Stimulated activated CD4-positive, alpha-beta T cell treated with anti-CD3 and anti-CD28 coated beads, Interleukin-2, amount 100 ng/mL, for 48 hours (primary cell): ENCODE results near the gene SELENOS.

ENCODE experiments used
- DNase-seq, 2 donors: peaks; one replicate each; pipeline ENCODE4 v3.0.0-alpha.2; 2020

SELENOS gene

GRCh38 chr15:101250873-101251829 lies 26.1 kb downstream of the SELENOS start:
- no peak for DNase-seq

- DNase-seq: no peak
These were observed 26.9 kb downstream of the SELENOS start for GRCh38 chr15:101250341-101250831.

DNA sequence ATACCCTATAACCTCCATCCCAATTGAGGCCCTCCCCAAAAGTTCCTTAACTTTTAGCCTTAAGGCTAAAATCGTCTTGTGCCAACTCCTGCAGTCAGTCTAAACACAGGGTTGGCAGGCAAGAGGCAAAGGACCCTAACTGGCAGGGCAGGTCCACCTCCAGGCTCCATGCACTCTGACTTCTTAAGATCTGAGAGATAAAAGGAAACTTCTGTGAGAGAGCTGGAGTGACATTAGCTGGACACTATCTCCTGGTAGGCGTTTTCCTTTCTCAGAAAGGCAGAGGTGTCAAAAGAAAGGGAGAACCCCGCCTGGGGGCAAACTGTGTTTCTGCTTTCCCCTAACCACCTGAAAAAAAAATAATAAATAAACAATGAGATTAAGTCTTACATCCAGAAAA lies 29.0 kb downstream of the SELENOS start:
- no peak for DNase-seq

DNA sequence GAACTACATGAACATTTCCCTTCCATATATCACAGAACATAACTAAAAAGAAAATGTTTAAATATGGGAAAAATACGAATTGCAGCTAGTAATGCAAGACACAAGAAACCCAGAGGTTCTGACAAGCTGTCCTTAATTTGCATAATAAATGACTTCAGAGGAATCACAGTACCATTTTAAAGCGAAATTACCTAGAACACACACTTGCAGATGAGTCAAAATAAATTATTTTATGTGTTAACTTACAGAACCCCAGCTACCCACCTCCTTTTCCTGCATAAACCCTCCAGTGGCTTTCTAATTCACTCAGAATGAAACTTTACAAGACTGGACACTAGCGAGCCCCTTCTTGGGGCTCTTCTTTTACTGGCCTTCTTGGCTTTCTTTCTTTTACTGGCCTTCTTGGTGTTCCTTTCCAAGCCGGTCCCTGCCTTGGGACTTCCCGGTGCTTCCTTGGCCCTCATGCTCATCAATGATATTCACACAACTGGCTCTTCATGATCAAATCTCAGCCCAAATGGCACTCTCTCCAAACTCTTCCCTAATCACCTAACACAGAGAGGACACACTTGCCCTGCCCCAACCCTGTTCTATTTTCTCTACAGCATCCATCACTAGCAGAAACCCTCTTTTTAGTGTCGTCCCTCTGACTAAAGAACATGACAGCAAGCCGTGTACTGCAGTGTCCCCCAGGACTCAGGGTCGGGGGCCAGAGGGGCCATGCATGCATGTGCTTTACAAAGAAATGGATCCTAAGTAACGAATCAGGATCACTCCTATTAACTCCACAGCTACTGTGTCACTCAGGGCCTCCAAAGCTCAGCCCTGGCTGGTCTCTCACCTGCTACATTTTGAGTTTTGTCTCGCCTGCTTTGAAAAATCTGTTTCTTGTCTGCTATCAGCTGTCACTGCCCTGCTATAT lies 30.2 kb downstream of the SELENOS start:
- DNase-seq: no peak

DNA sequence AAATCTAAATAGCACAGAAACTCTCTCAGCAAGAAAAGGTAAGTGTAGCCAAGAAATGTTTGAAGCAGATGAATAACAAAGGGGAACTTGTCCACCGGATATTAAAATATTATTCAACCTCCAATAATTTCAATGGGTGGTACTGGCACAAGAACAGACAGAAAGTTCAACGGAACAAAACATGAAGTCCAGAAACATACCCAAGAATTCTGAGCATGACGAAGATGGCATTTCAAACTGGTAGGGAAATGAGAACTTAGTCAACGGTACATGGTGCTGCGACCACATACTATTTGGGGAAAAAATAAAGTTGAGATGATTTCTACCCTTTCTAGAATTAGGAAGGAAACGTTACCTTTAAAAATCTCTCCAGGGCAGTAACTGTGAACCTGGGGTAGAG lies 30.9 kb downstream of the SELENOS start:
- DNase-seq: no peak

GRCh38 chr15:101244889-101245668 lies 32.2 kb downstream of the SELENOS start:
- DNase-seq: no peak

GRCh38 chr15:101244036-101244781 lies 33.1 kb downstream of the SELENOS start:
- DNase-seq: no peak

GRCh38 chr15:101243420-101243819 lies 33.9 kb downstream of the SELENOS start:
- no peak for DNase-seq

- no peak for DNase-seq
These were observed 34.3 kb downstream of the SELENOS start for GRCh38 chr15:101242999-101243336.

DNA sequence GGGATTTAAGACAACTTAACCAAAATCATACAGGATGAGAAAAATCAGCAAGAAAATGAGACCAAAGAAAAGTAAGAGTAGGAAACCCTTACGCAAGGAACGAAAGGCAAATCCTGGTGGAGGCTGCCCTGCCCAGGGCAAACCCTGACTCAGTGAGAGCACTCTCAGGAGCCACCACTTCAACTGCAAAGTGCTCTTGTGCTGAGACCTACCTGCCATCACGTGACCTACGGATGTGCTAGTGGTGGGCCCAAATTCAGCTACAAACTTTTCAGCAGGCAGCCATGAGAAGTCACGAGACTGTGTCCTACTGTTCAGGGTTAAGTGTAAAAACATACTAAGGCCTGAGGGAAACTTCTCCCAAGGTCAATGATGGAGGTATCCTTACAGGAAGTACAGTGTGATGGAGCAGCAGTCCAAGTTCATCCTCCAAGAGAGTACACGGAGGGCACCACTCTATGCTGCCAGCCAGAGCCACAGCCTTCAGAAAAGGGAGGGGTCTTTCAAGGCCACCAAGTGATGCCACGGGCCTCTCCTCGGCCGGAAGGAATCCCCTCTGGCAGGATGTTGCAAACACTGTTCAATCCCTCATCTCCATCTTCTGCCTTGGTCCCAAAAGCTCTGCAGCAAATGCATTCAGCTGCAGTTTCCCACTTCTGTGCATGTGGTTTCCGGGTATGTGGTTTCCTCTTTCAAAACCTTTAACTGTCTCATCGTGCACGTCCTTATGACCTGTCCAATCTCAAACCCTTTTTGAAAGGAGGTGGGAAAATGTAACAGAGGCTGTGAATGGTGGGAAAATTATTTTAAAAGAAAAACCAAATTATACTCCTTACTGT lies 34.9 kb downstream of the SELENOS start:
- DNase-seq: peak in 1 of 2 donors; percentile 25

- DNase-seq: no peak
These were observed 36.9 kb downstream of the SELENOS start for GRCh38 chr15:101240358-101240757.

GRCh38 chr15:101239724-101240136 lies 37.6 kb downstream of the SELENOS start:
- DNase-seq: no peak

DNA sequence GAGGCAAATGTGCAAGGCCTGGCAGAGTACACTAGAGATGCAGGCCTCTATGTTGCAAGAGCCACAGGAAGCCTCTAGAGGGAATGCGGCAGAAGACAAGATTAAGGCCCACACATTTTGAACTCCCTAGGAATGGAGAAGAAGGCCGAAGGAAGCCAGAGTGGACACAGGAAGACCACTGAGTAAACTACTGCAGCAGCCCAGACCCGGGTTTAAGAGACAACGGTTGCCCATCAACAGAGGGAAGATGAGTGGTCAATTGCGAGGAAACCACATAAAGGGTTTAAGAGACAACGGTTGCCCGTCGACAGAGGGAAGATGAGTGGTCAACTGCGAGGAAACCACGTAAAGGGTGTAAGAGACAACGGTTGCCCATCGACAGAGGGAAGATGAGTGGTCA lies 40.0 kb downstream of the SELENOS start:
- no peak for DNase-seq

GRCh38 chr15:101233651-101234280 lies 43.5 kb downstream of the SELENOS start:
- no peak for DNase-seq

DNA sequence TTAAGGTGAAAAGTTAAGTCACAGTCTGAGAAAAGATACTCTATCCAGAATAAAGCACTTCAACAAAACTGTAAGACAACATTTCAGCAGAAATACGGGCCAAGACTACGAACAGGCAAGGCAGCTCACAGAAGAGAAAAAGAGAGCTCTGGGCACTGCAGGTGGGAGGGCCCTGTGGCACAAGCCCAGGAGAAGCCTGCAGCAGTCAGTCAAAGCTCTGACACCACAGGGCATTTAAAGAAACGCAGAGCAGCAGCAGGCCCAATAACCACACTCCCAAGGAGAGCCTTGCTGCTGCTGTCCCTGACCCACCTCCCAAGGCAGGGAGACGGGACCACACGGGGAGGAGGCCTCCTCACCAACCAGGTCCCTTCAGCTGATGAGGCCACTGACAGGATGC lies 44.6 kb downstream of the SELENOS start:
- no peak for DNase-seq

DNA sequence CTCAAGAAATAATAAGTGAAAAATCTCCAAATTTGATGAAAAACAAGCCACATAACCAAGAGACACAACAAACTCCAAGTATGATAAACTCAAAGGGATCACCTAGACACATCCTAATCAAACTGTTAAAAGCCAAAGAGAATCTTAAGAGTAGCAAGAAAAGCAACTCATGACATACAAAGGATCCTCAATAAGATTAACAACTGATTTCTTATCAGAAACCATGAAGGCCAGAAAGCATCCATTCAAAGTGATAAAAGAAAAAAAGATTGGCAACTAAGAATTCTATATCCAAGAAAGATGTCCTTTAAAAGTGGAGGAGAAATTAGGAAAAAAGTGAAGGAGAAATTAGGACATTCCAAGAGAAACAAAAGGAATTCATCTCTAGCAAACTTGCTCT lies 49.0 kb downstream of the SELENOS start:
- no peak for DNase-seq

GRCh38 chr15:101225658-101226057 lies 51.6 kb downstream of the SELENOS start:
- no peak for DNase-seq
